NCI-H748 (cell line): ENCODE measurements around the gene CHRNA7.
A peak's percentile ranks its signal among the peaks of the same experiment; 100 is the strongest.

Source experiments
- DNase-seq: peaks from one replicate; lab custom pipeline; 2025; ENCODE audit not compliant: unreplicated experiment; lab: John Stamatoyannopoulos, UW

The CHRNA7 gene

GRCh38 chr15:32067115-32067514, 36.8 kb downstream of the CHRNA7 start:
- DNase-seq: no peak

DNA sequence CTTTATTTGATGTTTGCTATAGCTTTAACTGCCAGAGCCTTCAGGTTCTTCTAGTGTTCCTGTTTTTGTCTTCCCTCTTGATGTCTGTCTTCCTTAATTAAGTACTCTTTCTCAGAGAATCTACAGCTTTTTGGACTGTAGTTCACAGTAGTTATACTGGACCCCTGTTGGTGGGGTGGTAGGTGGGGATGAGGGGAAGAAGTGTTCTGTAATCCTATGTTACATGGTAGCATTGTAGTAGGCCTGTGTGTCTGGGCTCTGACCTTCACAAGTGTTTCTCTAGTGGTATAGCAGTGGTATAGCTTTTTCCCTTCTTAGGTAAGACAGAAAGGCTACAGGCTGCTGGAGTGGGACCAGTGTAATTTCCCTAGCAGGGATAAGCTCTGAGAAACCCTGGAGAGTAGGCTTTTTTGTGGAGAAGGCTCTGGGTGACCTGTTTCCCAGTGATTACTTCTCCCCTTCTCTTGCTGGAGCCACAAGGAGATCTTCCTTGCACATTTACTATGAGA, 59.6 kb downstream of the CHRNA7 start:
- no peak for DNase-seq

DNA sequence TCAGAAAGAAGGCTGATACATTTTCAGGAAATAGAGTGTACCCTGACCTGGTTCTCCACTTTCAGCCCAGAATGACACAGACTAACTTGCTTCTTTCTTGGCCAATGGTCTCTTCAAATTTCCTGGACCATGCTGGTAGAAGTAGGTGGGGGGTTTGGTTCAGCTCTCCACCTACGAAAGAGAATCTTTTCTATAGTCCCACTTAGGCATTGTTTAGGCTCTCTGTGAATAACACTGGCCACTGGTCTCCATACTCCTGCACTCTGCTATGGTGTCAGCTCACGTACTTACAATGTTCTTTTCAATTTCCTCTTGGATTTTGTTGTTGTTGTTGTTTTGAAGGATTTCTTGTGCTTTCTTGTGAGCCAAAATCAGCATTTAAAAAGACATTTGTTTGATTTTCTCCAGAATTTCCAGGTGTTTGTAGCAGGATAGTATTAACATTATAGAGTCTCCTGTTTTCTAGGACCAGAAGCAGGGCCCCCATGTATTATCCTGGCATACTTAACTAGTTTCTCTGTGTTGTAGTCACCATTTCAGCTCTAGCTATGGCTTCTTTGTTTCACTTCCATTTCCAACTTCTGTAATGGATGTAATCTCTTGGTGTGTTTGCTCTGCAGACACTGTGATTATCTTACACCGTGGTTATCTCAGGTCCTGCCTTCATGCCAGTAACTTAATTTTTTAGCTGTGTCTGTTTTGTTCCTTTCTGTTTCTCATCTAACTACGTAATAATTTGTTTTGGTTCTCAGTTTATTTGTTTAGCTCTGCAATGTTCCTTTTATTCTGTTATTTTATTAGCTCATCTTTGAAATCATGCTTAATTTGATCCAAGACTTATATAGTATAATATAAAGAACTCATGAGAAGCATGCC, 61.4 kb downstream of the CHRNA7 start:
- DNase-seq: no peak

DNA sequence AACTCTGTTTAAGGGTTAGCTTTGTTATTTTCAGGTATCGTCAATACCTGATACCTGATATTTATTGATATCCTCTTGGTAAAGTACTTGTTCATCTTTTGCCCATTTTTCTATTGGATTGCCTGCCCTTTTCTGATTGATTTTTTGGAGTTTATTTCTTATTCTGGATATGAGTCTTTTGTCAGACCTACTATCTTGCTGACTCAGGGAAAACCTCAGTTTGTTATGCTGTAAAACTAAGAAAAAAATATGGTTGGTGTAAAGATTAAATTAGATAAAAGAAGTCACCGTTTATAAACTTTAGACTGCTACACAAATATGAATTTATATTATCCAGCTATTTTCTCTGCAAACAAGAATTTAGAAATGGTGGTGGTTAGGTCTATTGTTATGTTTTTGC, 65.9 kb downstream of the CHRNA7 start:
- no peak for DNase-seq

DNA sequence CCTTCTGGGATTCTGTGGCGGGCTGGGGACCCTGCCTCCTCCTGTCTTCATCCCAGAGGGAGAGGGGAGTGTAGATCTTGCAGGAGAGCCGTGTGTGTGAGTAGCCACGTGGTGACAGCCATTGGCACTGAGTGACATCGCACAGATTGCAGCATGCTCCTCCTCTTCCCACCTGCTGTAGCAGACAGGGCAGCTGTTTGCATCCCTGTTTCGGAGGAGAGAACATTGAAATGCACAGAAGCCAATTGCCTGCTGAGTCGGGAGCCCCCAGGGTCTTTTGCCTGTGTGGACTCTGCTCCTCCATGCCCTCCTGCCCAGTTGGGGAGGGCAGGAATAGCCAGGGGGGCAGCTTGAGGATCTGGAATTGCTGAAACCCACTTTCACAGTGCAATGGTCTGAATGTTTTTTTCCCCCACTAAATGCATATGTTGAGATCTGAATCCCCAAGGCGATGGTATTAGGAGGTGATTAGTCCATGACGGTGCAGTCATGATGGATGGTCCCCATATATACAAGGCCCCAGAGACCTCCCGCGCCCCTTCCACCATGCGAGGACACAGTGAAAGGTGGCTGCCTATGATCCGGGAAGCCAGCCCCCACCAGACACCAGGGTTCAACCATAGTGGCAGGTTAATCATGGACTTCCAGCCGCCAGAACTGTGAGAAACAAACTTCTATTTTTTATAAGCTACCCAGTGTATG, 66.8 kb downstream of the CHRNA7 start:
- peak; percentile 8 for DNase-seq

GRCh38 chr15:32098033-32098432, 67.7 kb downstream of the CHRNA7 start:
- DNase-seq: no peak

DNA sequence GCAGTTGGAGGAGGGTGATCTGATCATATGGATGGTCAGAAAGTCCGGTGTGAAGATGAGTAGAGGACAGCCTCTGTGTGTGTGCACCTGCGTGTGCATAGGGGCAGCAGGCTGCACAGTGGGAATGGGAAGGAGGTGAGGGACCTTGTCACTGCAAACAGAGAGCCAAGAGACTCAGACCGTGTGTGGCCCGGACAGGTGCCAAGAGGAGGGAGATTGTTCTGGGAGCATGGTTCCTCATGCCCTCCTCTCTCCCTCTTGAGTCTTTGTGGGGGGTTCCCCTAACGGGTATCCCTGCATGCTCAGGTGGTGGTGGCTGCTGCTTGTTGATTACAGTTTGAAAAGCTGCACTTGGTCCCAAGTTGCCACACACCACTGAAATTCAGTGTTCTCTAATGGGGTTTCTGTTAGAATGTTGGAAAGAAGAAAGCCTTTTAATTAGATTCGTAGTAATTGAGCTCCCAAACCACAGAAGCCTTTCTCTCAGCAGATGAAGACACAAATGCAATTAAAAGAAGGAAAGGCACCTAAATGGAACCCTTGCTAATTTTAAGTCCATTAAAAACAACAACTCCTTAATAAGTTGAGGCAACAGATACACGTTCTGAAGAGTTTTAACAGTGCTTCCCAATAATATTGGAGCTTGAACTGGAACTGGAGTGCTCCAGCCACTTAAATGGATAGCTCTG, 68.9 kb downstream of the CHRNA7 start:
- DNase-seq: no peak

DNA sequence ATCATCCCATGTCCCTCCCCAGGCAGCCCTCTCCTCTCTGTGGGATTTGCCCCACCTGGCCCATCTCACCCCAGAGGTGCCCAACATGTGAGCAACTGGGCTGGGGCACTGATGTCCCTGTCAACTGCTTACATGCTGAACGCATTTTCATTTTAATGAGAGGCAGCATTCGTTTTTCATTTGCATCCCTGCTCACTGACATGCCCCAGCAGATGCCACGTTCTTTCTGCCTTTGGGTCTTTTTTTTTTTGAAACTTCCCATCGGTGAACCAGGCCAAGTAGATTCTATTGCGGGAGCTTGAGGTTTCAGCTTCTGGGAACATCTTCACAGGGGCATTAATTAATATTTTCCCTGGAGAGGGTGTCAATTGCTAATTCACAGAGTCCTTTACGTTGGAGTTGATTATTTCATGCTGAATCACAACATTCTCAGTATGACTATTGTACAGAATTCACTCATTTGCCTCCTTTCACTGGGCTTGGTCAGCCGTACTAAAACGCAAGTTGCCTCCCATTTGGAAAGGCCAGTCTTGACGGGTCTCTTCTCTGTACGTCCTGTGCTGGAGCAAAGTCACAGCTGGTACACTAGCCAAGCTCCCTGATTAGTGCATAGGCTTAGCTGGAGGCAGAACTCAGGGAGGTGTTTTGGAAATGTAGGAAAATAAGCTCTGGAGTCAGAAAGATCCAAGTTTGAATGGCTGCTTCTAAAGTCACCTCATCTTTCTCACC, 69.8 kb downstream of the CHRNA7 start:
- DNase-seq: no peak

DNA sequence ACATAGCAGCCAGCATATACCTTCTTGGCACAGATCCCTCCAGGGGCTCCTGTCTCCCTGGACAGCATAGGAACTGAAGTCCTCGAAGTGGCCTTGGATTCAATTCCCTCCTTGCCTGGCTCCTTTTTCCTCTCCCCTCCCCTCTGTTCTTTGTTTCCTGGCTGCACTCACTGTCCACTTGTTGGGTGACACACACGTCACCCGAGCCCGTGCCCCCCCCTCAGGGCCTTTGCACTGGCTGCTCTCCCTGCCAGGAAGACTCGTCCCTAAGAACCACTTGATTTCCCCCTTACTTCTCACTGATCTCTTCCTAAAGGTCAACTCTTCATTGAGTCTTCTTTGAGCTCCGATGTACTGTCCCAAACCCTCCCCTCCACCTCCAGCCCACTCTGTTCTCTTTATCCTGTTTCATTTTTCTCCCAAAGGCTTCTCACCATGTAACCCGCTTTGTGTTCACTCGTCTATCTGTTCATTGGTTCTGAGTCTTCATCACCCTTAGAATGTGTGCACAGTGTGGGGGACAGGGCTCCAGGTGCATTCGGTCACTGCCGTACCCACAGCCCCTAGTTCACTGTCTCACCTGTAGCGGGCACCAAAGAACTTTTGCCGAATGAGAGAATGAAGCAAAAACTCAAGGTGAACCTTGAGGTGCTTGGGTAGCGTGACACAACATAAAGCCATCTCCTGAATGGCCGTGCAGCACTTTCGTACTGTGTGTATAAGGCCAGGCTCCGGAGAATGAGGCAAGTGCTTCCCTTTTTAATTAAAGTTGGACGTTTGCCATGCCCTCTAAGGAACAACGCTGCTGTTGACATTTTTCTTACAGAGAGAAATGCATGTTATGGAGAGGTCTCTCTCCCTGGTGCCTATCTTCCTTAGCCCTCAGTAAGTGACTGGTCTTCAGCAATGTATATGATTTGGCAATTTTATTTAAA, 74.0 kb downstream of the CHRNA7 start:
- no peak for DNase-seq

DNA sequence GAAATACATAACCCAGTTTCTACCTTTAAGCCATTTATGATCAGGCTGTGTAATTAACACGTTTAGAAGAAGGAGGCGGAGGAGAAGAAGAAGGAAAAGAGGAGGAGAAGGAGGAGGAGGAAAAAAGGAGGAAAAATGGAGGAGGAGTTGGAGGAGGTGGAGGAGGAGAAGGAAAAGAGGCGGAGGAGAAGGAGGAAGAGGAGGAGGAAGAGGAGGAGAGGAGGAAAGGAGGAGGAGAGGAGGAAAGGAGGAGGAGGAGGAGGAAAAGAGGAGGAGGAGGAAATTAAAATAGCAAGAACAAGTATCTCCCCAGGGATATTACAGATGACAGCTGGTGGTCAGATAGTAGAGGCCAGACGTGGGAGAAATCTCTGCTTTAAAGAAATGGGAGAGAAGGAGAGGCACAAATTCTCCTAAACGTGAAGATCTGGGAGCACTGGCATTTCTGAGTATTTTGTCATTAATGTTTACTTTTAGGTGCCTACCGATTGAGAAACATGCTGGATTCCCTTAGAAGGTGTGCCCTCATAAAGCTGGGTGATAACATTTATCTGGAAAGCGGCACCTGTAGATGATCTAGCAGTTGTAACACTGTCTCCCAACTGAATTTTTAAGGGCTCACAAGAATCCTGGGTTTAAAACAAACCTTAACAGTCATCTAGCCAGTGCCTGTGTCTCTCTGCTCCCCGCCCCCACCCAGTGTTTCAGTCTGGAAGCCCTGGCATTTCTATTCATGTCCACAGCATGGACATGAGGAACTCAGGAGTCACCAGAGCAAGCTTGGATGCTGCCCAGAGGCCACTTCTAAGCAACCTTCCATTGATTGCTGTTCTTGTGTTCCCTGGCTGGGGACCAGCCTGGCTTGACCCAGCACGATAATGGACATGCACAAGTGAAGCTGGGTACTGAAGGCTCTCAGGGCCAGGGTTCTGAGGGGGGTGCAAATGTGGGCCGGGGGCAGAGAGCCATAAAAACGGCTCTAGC, 75.2 kb downstream of the CHRNA7 start:
- DNase-seq: no peak

GRCh38 chr15:32106401-32107381, 76.4 kb downstream of the CHRNA7 start:
- no peak for DNase-seq

DNA sequence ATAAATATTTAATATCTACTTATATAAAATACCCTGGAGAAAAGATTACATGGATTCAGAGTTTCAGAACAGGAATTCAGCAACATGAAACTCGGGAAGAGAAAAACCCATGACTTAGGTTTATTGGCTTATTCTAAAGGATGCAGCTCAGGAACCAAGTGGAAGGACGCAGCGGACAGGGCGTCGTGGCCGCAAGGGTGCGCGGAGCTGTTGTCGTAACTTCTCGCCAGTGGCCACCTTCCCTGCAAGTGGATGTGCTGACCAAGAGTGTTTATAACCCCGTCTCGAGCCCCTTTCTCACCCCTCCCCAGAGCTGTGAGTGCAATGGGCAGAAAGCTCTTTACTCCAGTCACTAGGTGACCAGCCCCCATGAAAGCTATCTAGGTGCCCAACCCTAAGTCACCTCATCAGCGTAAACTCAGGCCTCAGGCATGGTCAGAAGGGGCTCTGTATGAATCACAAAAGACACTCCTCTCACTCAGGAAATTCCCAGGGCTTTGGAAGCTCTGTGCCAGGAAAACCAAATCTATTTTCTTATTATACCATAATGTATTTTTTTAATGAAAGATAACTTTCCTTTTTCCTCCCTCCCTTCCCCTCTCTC, 77.3 kb downstream of the CHRNA7 start:
- DNase-seq: no peak

DNA sequence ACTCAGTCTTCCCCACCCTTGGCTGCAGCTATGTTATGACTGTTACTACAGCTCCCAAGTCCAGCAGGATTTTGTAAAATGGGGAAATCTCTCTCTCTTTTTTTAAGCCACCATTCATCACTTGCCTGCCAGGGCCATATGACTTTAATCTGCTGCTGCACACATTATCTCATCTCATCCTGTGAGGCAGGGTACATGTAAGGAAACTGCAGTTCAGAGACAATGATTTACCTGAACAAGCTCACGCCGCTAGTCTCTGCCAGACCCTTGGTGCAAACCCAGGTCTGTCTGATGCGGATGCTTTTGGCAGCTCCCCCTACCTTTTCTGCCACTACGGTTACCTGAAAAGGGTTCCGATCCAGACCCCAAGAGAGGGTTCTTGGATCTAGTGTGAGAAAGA, 78.3 kb downstream of the CHRNA7 start:
- DNase-seq: no peak

- no peak for DNase-seq
These were observed 81.8 kb downstream of the CHRNA7 start for GRCh38 chr15:32112101-32112500.

DNA sequence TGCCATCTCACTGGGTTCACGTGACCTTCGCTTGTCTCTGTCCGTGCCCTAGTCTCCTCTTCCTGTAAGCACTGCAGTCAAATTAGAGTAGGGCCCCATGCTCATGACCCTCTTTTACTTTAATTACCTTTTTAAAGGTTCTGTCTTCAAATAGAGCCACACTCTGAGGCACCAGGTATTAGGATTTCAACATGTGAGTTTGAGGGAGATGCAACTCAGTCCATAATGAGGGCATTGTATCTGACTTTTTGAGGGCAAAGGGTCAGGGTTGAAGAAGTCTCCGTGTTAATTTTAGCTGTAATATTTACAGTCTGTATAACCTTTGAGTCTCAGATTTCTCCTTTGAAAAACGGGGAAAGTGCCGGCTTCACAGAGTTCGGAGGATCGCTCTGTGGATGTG, 82.9 kb downstream of the CHRNA7 start:
- DNase-seq: no peak

- DNase-seq: no peak
These were observed 86.8 kb downstream of the CHRNA7 start for GRCh38 chr15:32117122-32117521.

DNA sequence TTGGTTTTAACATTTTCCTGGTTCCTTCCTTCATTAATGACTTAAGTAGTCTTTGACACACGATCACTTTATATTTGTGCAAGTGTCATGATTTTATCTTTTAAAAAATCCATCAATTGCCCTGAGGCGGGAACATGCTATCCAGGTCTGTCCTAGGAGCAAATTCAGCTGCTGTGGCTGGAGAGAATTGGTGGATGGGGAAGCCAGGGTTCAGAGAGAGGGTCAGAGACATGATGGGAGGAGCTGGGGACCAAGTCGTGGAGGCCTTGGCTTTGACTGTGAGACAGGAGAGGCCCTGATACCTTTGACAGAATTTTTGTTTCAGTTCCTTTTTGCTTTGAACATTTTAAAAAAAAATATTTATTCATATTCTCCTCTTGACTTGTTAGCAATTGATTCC, 89.0 kb downstream of the CHRNA7 start:
- no peak for DNase-seq
